Left ventricle myocardium inferior (tissue), 1 donor: Measurements from ENCODE around the gene SHTN1. TPM values are rescaled to one million over a fixed set of nuclear protein-coding genes. Genes with fewer than 3 reads are reported as not detected.

Source experiments
- DNase-seq: peaks from one replicate; pipeline ENCODE4 v3.0.0-alpha.2; 2020
- H3K27ac ChIP-seq: fragments of 200-600 bp; replicated peaks from 2 replicates; pipeline ENCODE4 v1.8.0; 2021
- H3K27me3 ChIP-seq: fragments of 200-600 bp; 2 replicates; pipeline ENCODE4 v1.8.0; 2021; ENCODE audit warnings: low read depth
- H3K36me3 ChIP-seq: fragments of 200-600 bp; 2 replicates; pipeline ENCODE4 v1.8.0; 2021
- H3K4me1 ChIP-seq: fragments of 200-600 bp; 2 replicates; pipeline ENCODE4 v1.8.0; 2021
- H3K4me3 ChIP-seq: fragments of 200-600 bp; 2 replicates; pipeline ENCODE4 v1.8.0; 2021; ENCODE audit warnings: mild to moderate bottlenecking, moderate library complexity
- H3K9me3 ChIP-seq: fragments of 200-600 bp; replicated peaks from 2 replicates; pipeline ENCODE4 v1.8.0; 2021
- intact Hi-C: fragments of 100-400 bp; cut with micrococcal nuclease; formaldehyde crosslinking; loops from one replicate; pipeline ENCODE4 v1.11.0; 2022
- total RNA-seq: library from RNA; stranded (reverse); fragmentation: NEBNext Ultra II Directional; extraction: Animal tissue kit (Norgen Biotek cat#: 25700); gene quantifications from one replicate; pipeline ENCODE4 v1.2.1, GENCODE V29; 2021
- TF ChIP-seq, protein P1 (sequence below): fragments of 200-600 bp; IDR thresholded peaks from 2 replicates; pipeline ENCODE4 v1.8.0; 2021; ENCODE audit warnings: antibody characterized with exemption, mild to moderate bottlenecking, borderline replicate concordance
- donor health status: DM: no; HTN: yes; CAD: no; lungs with severe emphysema.

The SHTN1 gene
- total RNA-seq, 1 donor from 2014 or later: 2.0 TPM

DNA sequence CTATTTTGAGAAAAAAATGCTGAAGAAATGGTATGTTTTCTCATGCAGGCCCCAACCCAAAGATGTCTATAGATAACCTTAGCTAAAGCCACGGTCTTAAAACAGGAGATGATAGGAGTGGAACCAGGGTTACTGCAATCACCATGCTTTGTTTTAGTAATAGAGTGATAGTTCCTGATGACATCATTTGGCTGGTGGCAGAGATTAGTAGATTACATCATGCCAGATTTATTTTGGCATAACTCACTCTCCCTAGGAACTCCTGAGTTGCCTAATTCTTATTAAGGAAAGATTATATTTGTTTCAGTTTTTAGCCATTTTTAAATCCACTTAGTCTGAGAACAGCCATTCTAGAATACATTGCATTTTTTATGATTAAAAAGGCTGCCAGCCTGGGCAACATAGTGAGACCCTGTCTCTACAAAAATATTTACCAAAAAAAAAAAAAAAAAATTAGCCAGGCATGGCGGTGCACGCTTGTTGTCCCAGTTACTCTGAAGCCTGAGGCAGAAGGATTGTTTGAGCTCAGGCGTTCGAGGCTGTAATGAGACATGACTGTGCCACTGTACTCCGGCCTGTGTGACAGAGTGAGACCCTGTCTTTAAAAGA is 137.9 kb downstream of the SHTN1 start:
- Histone ChIP-seq H3K4me1 (no peaks in the 10 kb centered on the region), H3K36me3 (no peaks in the 10 kb centered on the region), H3K4me3 (no peak overlapping the region), H3K27ac (no peak overlapping the region), H3K9me3 (no peaks in the 10 kb centered on the region), H3K27me3 (peaks cover 7% of the 10 kb centered on the region)
- no peak for DNase-seq
- intact Hi-C loops: no loop called here
- TF ChIP-seq, protein P1, sequence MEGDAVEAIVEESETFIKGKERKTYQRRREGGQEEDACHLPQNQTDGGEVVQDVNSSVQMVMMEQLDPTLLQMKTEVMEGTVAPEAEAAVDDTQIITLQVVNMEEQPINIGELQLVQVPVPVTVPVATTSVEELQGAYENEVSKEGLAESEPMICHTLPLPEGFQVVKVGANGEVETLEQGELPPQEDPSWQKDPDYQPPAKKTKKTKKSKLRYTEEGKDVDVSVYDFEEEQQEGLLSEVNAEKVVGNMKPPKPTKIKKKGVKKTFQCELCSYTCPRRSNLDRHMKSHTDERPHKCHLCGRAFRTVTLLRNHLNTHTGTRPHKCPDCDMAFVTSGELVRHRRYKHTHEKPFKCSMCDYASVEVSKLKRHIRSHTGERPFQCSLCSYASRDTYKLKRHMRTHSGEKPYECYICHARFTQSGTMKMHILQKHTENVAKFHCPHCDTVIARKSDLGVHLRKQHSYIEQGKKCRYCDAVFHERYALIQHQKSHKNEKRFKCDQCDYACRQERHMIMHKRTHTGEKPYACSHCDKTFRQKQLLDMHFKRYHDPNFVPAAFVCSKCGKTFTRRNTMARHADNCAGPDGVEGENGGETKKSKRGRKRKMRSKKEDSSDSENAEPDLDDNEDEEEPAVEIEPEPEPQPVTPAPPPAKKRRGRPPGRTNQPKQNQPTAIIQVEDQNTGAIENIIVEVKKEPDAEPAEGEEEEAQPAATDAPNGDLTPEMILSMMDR: no peak

DNA sequence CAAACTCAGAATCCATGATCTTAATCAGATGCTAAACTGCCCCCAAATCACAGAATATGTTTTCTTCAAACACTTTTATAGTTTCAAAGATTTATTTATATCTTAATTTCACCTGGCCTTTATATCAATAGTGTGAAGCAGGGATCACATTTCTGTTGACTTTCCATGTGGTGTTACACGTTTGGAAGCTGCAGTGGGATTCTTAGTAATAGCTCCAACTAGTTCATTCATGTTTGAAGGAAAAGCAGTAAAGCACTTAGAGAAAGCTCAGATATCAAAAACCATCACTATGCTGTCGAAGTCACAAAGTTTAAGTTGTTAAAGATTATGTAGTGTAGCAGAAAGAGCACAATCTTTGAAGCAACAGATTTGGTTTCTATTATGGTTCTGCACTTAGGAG is 138.9 kb downstream of the SHTN1 start:
- Histone ChIP-seq H3K36me3 (no peaks in the 10 kb centered on the region), H3K9me3 (no peaks in the 10 kb centered on the region), H3K27me3 (no peaks in the 10 kb centered on the region), H3K27ac (no peak overlapping the region), H3K4me1 (no peaks in the 10 kb centered on the region), H3K4me3 (no peak overlapping the region)
- intact Hi-C loops: no loop called here
- DNase-seq: no peak
- TF ChIP-seq, protein P1: no peak

DNA sequence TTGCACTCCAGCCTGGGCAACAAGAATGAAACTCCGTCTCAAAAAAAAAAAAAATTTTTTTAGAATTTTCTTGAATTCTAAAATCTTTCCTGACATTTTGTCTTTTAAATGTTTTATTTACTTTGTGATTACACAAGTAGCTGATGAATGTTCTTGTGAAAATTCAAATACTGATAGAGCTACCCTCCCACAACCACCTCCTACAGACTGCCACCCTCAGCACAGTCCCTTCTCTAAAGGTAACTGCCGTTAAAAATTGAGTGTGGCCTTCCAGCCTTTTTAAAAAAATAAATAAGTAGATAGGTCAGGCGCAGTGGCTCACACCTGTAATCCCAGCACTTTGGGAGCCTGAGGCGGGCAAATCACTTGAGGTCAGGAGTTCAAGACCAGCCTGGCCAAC is 140.6 kb downstream of the SHTN1 start:
- intact Hi-C loops: no loop called here
- H3K27me3 ChIP-seq: peaks cover 15% of the 10 kb centered on the region
- no peak for DNase-seq
- no peak overlapping the region for H3K4me3 ChIP-seq
- no peaks in the 10 kb centered on the region for H3K4me1 ChIP-seq
- no peaks in the 10 kb centered on the region for H3K36me3 ChIP-seq
- H3K9me3 ChIP-seq: no peaks in the 10 kb centered on the region
- no peak overlapping the region for H3K27ac ChIP-seq
- TF ChIP-seq, protein P1: no peak

DNA sequence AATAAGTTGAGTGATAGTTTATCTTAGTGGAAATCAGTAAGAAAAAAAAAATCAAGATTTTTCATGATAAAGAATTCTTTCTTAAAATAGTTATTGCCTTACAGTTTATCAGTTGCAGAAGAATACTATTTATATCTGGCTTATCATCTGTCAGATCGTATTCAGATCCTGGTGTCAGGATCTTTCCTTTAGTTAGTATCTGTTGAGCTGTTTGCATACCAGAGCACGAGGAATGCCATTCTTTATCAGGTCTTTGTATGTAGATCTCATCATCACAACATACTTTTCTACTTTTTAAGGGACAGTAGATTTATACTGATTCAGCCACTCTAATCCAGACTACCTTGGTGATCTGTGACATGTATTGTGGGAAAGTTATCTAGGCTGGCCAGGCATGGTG is 143.2 kb downstream of the SHTN1 start:
- TF ChIP-seq, protein P1: no peak
- Histone ChIP-seq H3K36me3 (no peaks in the 10 kb centered on the region), H3K4me1 (no peaks in the 10 kb centered on the region), H3K9me3 (peaks cover 14% of the 10 kb centered on the region), H3K27me3 (peaks cover 15% of the 10 kb centered on the region), H3K27ac (no peak overlapping the region), H3K4me3 (no peak overlapping the region)
- intact Hi-C loops: no loop called here
- no peak for DNase-seq

DNA sequence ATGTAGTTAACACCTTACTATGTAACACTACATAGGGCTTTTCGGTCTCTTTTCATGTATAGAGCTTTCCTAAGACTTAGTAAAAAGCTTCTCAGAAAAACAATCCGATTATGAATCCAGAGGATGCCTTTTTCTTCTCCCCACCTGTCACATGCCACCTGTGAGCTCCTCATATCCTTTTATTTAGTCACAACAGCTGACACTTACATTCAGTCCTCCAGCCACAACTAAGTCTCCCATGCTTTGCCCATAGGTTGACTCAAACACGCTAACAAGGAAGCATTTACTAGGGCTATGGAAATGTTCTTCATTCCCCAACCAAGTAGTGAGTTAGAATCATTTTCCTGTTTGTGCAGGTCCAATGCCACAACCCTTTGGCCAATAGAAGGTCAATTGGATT is 147.8 kb downstream of the SHTN1 start:
- TF ChIP-seq, protein P1: no peak
- intact Hi-C loops: no loop called here

DNA sequence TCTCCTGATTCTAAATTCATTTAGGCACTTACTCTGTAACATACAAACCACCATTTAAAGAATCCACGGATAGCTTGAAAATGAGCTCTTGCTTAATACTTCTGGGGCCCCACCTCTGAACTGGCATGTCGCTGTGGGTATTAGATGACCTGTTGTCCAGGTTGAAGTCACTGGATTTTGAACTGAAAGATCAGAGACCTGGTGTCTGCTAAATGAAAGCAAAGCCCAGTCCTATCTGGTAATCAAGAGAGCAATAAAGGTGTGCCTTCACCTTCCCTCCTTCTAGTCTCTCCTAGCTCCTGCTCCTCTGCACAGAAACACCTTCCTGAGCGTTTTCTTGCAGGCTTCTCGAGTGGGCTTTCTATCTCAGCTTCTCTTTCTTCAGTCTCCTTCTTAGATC is 151.3 kb downstream of the SHTN1 start:
- intact Hi-C loops: no loop called here
- H3K4me1 ChIP-seq: peaks cover 16% of the 10 kb centered on the region
- H3K36me3 ChIP-seq: no peaks in the 10 kb centered on the region
- peaks cover 27% of the 10 kb centered on the region for H3K27me3 ChIP-seq
- DNase-seq: no peak
- no peak overlapping the region for H3K4me3 ChIP-seq
- H3K27ac ChIP-seq: no peak overlapping the region
- H3K9me3 ChIP-seq: peaks cover 13% of the 10 kb centered on the region
- TF ChIP-seq, protein P1: no peak

More for the DNA sequence above, 147.8 kb downstream of the SHTN1 start:
- Histone ChIP-seq H3K27me3 (peaks cover 15% of the 10 kb centered on the region), H3K9me3 (peaks cover 14% of the 10 kb centered on the region), H3K36me3 (no peaks in the 10 kb centered on the region), H3K4me3 (no peak overlapping the region), H3K4me1 (no peaks in the 10 kb centered on the region), H3K27ac (no peak overlapping the region)
- no peak for DNase-seq
